GM20000 (cell line): ENCODE measurements around the gene PPP1R14C.

Experiments
- DNase-seq: peaks from one replicate; pipeline ENCODE4 v3.0.0; 2012; ENCODE audit warnings: low spot score
- CTCF ChIP-seq: IDR thresholded peaks from 2 replicates; pipeline ENCODE4 v1.5.1; 2012; ENCODE audit warnings: mild to moderate bottlenecking, control low read depth; ENCODE audit errors: extremely low read depth, missing control alignments

Gene PPP1R14C

DNA sequence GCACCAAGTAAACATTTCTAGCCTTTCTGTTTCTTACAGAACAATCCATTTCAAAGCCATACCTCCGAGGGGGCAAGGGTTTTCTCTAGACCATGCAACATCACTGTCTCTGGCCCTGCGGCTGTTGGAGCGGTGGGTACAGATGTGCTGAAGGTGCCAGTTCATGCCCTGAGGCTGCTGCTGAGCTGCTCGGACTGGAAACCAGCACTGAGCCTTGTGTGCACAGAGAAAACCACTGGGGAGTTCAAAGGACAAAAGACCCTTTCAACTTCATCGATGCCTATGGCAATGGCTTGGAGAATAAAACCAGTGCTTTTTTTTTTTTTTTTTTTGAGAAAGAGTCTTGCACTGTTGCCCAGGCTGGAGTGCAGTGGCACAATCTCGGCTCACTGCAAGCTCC, 132.6 kb downstream of the PPP1R14C start:
- no peak for TF ChIP-seq CTCF
- no peak for DNase-seq

DNA sequence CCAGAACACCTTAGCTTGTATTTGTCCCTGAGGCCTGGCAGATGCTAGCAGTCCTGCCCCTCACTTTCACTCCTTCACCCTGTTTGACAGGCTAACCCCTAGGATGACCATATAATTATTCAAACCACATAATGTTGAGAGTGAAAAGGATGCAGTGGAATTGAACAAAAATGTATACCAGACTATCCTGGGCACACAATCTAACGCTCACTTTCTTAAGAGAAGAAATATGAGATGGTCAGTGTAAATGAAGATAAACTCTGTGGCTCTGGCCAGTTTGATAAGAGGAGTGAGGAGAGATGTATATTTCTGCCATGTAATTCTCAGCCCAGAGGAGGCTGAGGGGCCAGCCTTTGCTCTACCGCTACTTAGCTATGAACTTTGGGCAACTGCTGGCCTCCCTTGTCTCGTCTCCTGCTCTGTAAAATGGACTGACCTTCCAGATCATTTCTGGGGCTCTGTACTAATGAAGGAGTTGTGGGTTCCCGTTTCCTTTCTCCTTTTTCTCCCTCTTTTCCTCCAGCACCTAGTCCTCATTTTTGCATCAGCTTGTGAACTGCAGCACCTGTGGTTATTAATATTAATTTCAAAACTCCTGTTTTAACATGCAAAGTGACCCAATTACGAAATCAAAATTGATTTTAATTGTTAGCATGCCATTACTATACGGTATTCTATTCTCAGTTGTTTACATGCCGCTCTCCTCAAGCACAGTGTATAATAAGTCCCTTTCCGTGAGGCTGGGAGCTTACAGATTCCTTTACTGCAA, 133.5 kb downstream of the PPP1R14C start:
- no peak for TF ChIP-seq CTCF

GRCh38 chr6:150276937-150277742, 134.3 kb downstream of the PPP1R14C start:
- DNase-seq: no peak
- no peak for TF ChIP-seq CTCF

More for the DNA sequence above, 133.5 kb downstream of the PPP1R14C start:
- DNase-seq: no peak

- no peak for TF ChIP-seq CTCF
- no peak for DNase-seq
Observed at GRCh38 chr6:150279533-150279932, 136.7 kb downstream of the PPP1R14C start.

- TF ChIP-seq CTCF: no peak
- no peak for DNase-seq
Observed at GRCh38 chr6:150280703-150281102, 137.9 kb downstream of the PPP1R14C start.

GRCh38 chr6:150281767-150282166, 138.9 kb downstream of the PPP1R14C start:
- no peak for DNase-seq
- no peak for TF ChIP-seq CTCF

- no peak for DNase-seq
- TF ChIP-seq CTCF: no peak
Observed at GRCh38 chr6:150282806-150283205, 140.0 kb downstream of the PPP1R14C start.
